ENCODE results near the gene FRMPD1. TPM values are rescaled to one million over a fixed set of nuclear protein-coding genes. Genes with fewer than 3 reads are reported as not detected.

The FRMPD1 gene
- total and polyA plus RNA-seq, 11 donors: 0.03 to 1.9 (median 0.75) TPM

DNA sequence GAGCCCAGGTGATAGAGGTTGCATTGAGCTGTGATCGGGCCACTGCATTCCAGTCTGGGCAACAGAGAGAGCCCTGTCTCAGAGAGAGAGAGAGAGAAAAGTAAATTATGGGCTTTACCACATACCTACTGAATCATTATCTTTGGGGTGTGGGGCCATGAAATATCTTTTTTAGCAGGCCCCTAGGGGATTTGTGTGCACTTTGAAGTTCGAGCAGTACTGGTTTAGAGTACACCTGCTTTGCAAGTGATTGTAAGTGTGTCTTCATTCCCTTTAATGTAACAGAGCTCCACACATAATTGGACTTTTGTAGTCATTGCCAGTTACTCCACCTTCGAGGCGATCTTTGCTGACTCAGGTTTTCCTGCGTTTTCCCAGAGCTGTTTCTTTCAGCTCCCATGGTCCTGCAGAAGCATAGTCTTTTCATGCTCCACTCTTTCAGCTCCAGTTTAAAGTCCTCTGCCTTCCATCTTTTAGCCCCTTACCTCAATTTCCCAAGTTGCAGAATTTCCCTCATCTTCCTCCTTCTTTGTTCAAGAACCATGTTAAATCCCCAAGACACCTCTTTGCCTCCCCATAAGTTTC, 24.0 kb upstream of the FRMPD1 start:
- DNase-seq: no peak
- no peaks in the 10 kb centered on the region for H3K9me3 ChIP-seq
- TF ChIP-seq, protein P1, sequence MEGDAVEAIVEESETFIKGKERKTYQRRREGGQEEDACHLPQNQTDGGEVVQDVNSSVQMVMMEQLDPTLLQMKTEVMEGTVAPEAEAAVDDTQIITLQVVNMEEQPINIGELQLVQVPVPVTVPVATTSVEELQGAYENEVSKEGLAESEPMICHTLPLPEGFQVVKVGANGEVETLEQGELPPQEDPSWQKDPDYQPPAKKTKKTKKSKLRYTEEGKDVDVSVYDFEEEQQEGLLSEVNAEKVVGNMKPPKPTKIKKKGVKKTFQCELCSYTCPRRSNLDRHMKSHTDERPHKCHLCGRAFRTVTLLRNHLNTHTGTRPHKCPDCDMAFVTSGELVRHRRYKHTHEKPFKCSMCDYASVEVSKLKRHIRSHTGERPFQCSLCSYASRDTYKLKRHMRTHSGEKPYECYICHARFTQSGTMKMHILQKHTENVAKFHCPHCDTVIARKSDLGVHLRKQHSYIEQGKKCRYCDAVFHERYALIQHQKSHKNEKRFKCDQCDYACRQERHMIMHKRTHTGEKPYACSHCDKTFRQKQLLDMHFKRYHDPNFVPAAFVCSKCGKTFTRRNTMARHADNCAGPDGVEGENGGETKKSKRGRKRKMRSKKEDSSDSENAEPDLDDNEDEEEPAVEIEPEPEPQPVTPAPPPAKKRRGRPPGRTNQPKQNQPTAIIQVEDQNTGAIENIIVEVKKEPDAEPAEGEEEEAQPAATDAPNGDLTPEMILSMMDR (IDR thresholded peaks at IDR 0.05): no peak
- H3K4me3 ChIP-seq: no peak overlapping the region
- no peaks in the 10 kb centered on the region for H3K27me3 ChIP-seq
- WGBS, 4 donors: 57 to 71% (median 64%) methylated on average over 5 of the region's 5 CpGs
- ATAC-seq: no peak
- intact Hi-C loops (cut with DNase I): loop anchor here in 1 of 10 donors (10.0 kb wide), 1 partner anchor 58 kb away; no protein-coding TSS in a partner anchor
- no peaks in the 10 kb centered on the region for H3K4me1 ChIP-seq
- no peak overlapping the region for H3K27ac ChIP-seq
- no peaks in the 10 kb centered on the region for H3K36me3 ChIP-seq

DNA sequence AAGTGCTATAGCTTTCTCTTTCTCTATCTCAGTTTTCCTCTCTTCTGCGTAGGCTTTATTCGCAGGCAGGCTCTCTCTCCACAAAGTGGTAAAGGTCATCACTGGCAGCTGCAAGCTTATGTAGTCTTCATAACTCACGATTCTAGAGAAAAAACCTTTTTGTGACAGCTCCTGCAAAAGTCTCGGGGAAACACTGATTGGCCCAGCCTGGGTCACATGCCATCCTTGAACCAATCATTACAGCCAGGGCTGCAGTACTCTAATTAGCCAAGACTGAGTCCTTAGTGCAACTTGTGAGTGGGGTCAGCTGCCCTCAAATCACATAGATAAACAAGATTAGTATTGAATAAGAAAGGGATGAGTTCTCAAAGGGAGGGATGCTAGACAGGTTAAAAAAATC, 18.3 kb upstream of the FRMPD1 start:
- WGBS, 4 donors: 64 to 86% (median 83%) methylated on average over 4 of the region's 4 CpGs
- intact Hi-C loops (cut with DNase I): no loop called here
- no peak for DNase-seq
- no peak overlapping the region for H3K27ac ChIP-seq
- H3K36me3 ChIP-seq: no peaks in the 10 kb centered on the region
- ATAC-seq: no peak
- H3K4me1 ChIP-seq: no peaks in the 10 kb centered on the region
- TF ChIP-seq, protein P1 (IDR thresholded peaks at IDR 0.05): no peak
- no peak for TF ChIP-seq POLR2A (IDR thresholded peaks at IDR 0.05)
- H3K4me3 ChIP-seq: no peak overlapping the region
- H3K9me3 ChIP-seq: no peaks in the 10 kb centered on the region
- peaks cover 0 to 10% (median 0%) of the 10 kb centered on the region in 9 donors for H3K27me3 ChIP-seq

DNA sequence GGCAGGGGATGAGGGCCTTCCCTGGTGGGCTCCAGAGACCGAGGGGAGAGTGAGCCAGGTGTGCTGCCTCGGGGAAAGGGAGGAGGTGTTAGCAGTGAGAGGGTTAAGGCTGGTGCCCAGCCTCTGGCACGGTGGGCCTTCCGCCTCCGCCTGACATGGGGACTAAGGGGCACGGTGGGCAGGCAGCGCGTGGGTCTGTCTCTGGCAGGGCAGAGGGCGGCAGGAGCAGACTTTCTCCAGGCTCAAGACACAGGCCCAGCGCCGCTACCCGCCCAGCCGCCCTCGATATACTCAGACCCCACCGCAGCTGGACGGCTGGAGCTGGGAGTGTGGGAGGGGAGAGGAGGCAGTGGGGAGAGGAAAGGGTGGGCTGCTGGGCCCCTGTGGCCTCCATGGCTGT, 14.9 kb upstream of the FRMPD1 start:
- no peaks in the 10 kb centered on the region for H3K9me3 ChIP-seq
- H3K27ac ChIP-seq: no peak overlapping the region
- TF ChIP-seq POLR2A (IDR thresholded peaks at IDR 0.05): no peak
- TF ChIP-seq, protein P1 (IDR thresholded peaks at IDR 0.05): no peak
- DNase-seq (no peak), ATAC-seq (peak in 1 of 4 donors; percentile 41)
- no peaks in the 10 kb centered on the region for H3K4me1 ChIP-seq
- no peak overlapping the region for H3K4me3 ChIP-seq
- peaks cover 0 to 10% (median 0%) of the 10 kb centered on the region in 9 donors for H3K27me3 ChIP-seq
- 82 to 88% (median 84%) methylated on average over 10 to 16 of the region's 16 CpGs for WGBS, 4 donors
- intact Hi-C loops (cut with DNase I): no loop called here
- H3K36me3 ChIP-seq: no peaks in the 10 kb centered on the region

GRCh38 chr9:37636511-37637448, 14.0 kb upstream of the FRMPD1 start:
- 92 to 97% (median 94%) methylated on average over 35 to 39 of the region's 39 CpGs for WGBS, 4 donors
- TF ChIP-seq POLR2A (IDR thresholded peaks at IDR 0.05): no peak
- TF ChIP-seq, protein P1 (IDR thresholded peaks at IDR 0.05): no peak
- no peaks in the 10 kb centered on the region for H3K36me3 ChIP-seq
- ATAC-seq: no peak
- H3K9me3 ChIP-seq: no peaks in the 10 kb centered on the region
- peak in 1 of 5 donors; percentile 21 for DNase-seq
- H3K4me1 ChIP-seq: no peaks in the 10 kb centered on the region
- no peak overlapping the region for H3K27ac ChIP-seq
- intact Hi-C loops (cut with DNase I): no loop called here
- H3K4me3 ChIP-seq: no peak overlapping the region
- peaks cover 0 to 10% (median 0%) of the 10 kb centered on the region in 9 donors for H3K27me3 ChIP-seq

Measured in heart left ventricle (tissue), 16 donors.